HepG2 (cell line): Measurements from ENCODE around the gene EHBP1. TPM values are rescaled to one million over a fixed set of nuclear protein-coding genes. Genes with fewer than 3 reads are reported as not detected.

ENCODE experiments used
- ATAC-seq: fragments of 200-7000 bp; cut with Tn5 transposase; 3 replicates; pipeline ENCODE4 v1.9.1; 2020; ENCODE audit warnings: mild to moderate bottlenecking, moderate library complexity
- BruUV-seq: library from RNA; stranded (reverse); fragments of 400-500 nt; replicated peaks from 2 replicates; lab custom pipeline; 2021; lab: Mats Ljungman, UMichigan
- CTCF ChIA-PET: fragments of 300-600 bp; formaldehyde crosslinking; extraction: SDS; loops from one replicate; lab custom pipeline; 2021; ENCODE audit warnings: low total read pairs, inconsistent platforms, low intra/inter-chr PET ratio; lab: Yijun Ruan, JAX
- POLR2A ChIA-PET: fragments of 350-600 bp; sonication (Branson Sonifier 250); formaldehyde crosslinking; loops from one replicate; lab custom pipeline; 2020; ENCODE audit warnings: antibody characterized with exemption, inconsistent platforms; lab: Yijun Ruan, JAX
- DNase-seq: peaks from one replicate; pipeline ENCODE4 v3.0.0-alpha.2; 2015; ENCODE audit warnings: low spot score
- FAIRE-seq: peaks from 3 replicates; lab custom pipeline; 2011; peaks lifted over from hg19 to GRCh38; lab: Jason Lieb, UNC
- H2AFZ ChIP-seq: one replicate; pipeline ENCODE4 v1.6.1; 2011; ENCODE audit warnings: low read length, inconsistent platforms
- H3K27ac ChIP-seq: fragments of 300-600 bp; 3 replicates; pipeline ENCODE4 v1.8.0; 2011; ENCODE audit warnings: mixed run types, mild to moderate bottlenecking, mixed read lengths, low read length, inconsistent platforms; ENCODE audit not compliant: insufficient read depth; ENCODE audit errors: extremely low read length
- H3K27me3 ChIP-seq, 2 experiments: fragments of 200-600 bp in 1 of 2; 2 replicates in 1 of 2; 3 replicates in 1 of 2; pipeline versions ENCODE4 v1.6.0 to v1.8.0; 2011; ENCODE audit warnings: low read length in 2 of 2, mild to moderate bottlenecking in 2 of 2, moderate library complexity in 2 of 2, inconsistent platforms in 1 of 2; ENCODE audit not compliant: insufficient read depth in 2 of 2, control insufficient read depth in 1 of 2
- H3K36me3 ChIP-seq, 2 experiments: fragments of 200-600 bp in 1 of 2; replicated peaks in 1 of 2; 2 replicates in 1 of 2; 3 replicates in 1 of 2; pipeline versions ENCODE4 v1.5.1 to v1.8.0; 2011; ENCODE audit warnings: low read length in 2 of 2, inconsistent platforms in 1 of 2; ENCODE audit not compliant: insufficient read depth in 2 of 2, control insufficient read depth in 1 of 2
- H3K4me1 ChIP-seq: 2 replicates; pipeline ENCODE4 v1.5.1; 2012; ENCODE audit warnings: low read length, inconsistent platforms; ENCODE audit not compliant: insufficient read depth
- H3K4me2 ChIP-seq: 2 replicates; pipeline ENCODE4 v1.6.0; 2011; ENCODE audit warnings: low read depth, low read length, inconsistent platforms
- H3K4me3 ChIP-seq, 3 experiments: fragments of 200-600 bp in 1 of 3; sonication (generic), shearing (Covaris generic) in 1 of 3; replicated peaks in 1 of 3; 2 replicates each; pipeline ENCODE4 v1.5.1; 2011 to 2016; ENCODE audit warnings: low read length in 3 of 3, inconsistent platforms in 2 of 3, low read depth in 2 of 3, mild to moderate bottlenecking in 2 of 3, control low read depth in 1 of 3, mixed read lengths in 1 of 3; ENCODE audit not compliant: insufficient read depth in 1 of 3
- H3K79me2 ChIP-seq: one replicate; pipeline ENCODE4 v1.6.1; 2011; ENCODE audit warnings: low read length, inconsistent platforms; ENCODE audit not compliant: insufficient read depth
- H3K9ac ChIP-seq: 2 replicates; pipeline ENCODE4 v1.6.0; 2011; ENCODE audit warnings: mild to moderate bottlenecking, low read depth, low read length, inconsistent platforms; ENCODE audit not compliant: insufficient read depth
- H3K9me3 ChIP-seq: 2 replicates; pipeline ENCODE4 v1.5.1; 2012; ENCODE audit warnings: mild to moderate bottlenecking, low read length
- H4K20me1 ChIP-seq: 2 replicates; pipeline ENCODE4 v1.6.0; 2011; ENCODE audit warnings: inconsistent platforms, mild to moderate bottlenecking, low read length, moderate library complexity; ENCODE audit not compliant: insufficient read depth
- MAFK ChIP-seq, 2 experiments: IDR thresholded peaks in 1 of 2; conservative IDR thresholded peaks in 1 of 2; 2 replicates each; pipeline ENCODE4 v1.6.1; 2011; ENCODE audit warnings: improper control_type of control experiment in 2 of 2, low read length in 2 of 2
- ZNF256 ChIP-seq: sonication (generic); formaldehyde crosslinking; conservative IDR thresholded peaks from 2 replicates; pipeline ENCODE4 v1.4.0; 2020; ENCODE audit warnings: missing genetic modification reagents
- WGBS: methylation state at CpG from one replicate; pipeline ENCODE4 v1.1.6; 2017; ENCODE audit warnings: low lambda C conversion rate; 5-methylcytosine and 5-hydroxymethylcytosine counted together
- in situ Hi-C: cut with HindIII; loops from 2 replicates; pipeline ENCODE4 v1.10.0; 2017; ENCODE audit warnings: low pct_unique_long_range_greater_than_20kb; ENCODE audit not compliant: extremely low pct_ligation_motif_present
- intact Hi-C: fragments of 100-400 bp; cut with micrococcal nuclease; formaldehyde crosslinking; loops from one replicate; pipeline ENCODE4 v1.10.0; 2022; ENCODE audit not compliant: unreplicated experiment
- polyA plus RNA-seq, 8 experiments: library from polyadenylated mRNA; depleted of rRNA in 3 of 8; stranded (reverse) in 7 of 8; unstranded in 1 of 8; fragments of >200 nt; fragmentation: Illumina TruSeq in 4 of 8; extraction: Trizol in 4 of 8; gene quantifications; 2 replicates each; pipeline versions ENCODE4 v1.2.1 to v1.2.3, GENCODE V29; 2011 to 2016; ENCODE audit warnings: low read depth in 4 of 8, missing spikeins in 1 of 8, mixed read lengths in 1 of 8; ENCODE audit not compliant: insufficient read depth in 1 of 8
- total RNA-seq, 5 experiments: library from RNA; depleted of rRNA; stranded (reverse); fragments of >200 nt; fragmentation: Illumina TruSeq; extraction: Trizol; gene quantifications; 2 replicates each; pipeline ENCODE4 v1.2.3, GENCODE V29; 2016; ENCODE audit warnings: low read depth in 1 of 5
- TF ChIP-seq, protein P1 (sequence below): IDR thresholded peaks from 2 replicates; pipeline ENCODE4 v1.4.0; 2020; ENCODE audit warnings: mild to moderate bottlenecking, missing genetic modification reagents
- TF ChIP-seq, protein P2 (sequence below): fragments of 450-650 bp; IDR thresholded peaks from 2 replicates; pipeline ENCODE4 v1.6.1; 2016

Gene EHBP1
- total and polyA plus RNA-seq, 2 of the 13 experiments (the other 11 are each of a cell fraction or from before 2014, with no cell fraction given), result 93.5 to 146 TPM

DNA sequence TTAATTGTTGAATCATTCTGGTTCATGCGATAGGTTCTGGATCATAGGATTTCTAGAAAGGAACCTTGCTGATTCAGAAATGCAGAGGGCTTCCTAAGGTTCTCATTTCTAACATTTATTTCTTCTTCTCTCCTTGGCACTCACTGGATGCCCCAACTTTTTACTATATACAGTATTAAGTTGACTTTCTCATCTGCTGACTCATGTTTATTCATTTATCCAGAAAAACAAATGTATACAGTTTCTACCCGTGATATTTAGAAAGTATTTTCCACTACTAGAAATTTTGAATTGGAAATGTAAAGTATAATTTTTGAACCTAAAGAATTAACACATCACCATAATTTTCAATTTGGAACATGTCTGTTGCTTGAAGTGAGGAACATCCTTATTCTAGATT is 312.9 kb downstream of the EHBP1 start:
- BruUV-seq, result TSS peak; percentile 4
- peaks cover 14 to 45% of the 10 kb centered on the region in 2 experiments for H3K36me3 ChIP-seq
- no peaks in the 10 kb centered on the region for H4K20me1 ChIP-seq
- no peak overlapping the region for H3K9ac ChIP-seq
- H3K9me3 ChIP-seq, result no peaks in the 10 kb centered on the region
- H2AFZ ChIP-seq, result no peak overlapping the region
- FAIRE-seq (no peak), ATAC-seq (no peak), DNase-seq (no peak)
- no peaks in the 10 kb centered on the region for H3K4me1 ChIP-seq
- ChIA-PET CTCF (no interaction called here), POLR2A (no interaction called here)
- no peak overlapping the region for H3K27ac ChIP-seq
- H3K4me2 ChIP-seq, result no peak overlapping the region
- in situ Hi-C loops, result no loop called here
- no peaks in the 10 kb centered on the region for H3K27me3 ChIP-seq
- intact Hi-C loops, result no loop called here
- TF ChIP-seq ZNF256 (CRISPR knock-in tag) (no peak), MAFK (conservative IDR thresholded peaks at IDR 0.05 in 1 of 2, IDR thresholded peaks at IDR 0.05 in 1 of 2; ENCODE audit: low read length in 2 of 2) (peak in 1 of 2 experiments; percentile 71; a peak in 2 of 4 replicates)
- TF ChIP-seq, protein P1, sequence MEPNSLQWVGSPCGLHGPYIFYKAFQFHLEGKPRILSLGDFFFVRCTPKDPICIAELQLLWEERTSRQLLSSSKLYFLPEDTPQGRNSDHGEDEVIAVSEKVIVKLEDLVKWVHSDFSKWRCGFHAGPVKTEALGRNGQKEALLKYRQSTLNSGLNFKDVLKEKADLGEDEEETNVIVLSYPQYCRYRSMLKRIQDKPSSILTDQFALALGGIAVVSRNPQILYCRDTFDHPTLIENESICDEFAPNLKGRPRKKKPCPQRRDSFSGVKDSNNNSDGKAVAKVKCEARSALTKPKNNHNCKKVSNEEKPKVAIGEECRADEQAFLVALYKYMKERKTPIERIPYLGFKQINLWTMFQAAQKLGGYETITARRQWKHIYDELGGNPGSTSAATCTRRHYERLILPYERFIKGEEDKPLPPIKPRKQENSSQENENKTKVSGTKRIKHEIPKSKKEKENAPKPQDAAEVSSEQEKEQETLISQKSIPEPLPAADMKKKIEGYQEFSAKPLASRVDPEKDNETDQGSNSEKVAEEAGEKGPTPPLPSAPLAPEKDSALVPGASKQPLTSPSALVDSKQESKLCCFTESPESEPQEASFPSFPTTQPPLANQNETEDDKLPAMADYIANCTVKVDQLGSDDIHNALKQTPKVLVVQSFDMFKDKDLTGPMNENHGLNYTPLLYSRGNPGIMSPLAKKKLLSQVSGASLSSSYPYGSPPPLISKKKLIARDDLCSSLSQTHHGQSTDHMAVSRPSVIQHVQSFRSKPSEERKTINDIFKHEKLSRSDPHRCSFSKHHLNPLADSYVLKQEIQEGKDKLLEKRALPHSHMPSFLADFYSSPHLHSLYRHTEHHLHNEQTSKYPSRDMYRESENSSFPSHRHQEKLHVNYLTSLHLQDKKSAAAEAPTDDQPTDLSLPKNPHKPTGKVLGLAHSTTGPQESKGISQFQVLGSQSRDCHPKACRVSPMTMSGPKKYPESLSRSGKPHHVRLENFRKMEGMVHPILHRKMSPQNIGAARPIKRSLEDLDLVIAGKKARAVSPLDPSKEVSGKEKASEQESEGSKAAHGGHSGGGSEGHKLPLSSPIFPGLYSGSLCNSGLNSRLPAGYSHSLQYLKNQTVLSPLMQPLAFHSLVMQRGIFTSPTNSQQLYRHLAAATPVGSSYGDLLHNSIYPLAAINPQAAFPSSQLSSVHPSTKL (CRISPR knock-in tag), result no peak
- TF ChIP-seq, protein P2, sequence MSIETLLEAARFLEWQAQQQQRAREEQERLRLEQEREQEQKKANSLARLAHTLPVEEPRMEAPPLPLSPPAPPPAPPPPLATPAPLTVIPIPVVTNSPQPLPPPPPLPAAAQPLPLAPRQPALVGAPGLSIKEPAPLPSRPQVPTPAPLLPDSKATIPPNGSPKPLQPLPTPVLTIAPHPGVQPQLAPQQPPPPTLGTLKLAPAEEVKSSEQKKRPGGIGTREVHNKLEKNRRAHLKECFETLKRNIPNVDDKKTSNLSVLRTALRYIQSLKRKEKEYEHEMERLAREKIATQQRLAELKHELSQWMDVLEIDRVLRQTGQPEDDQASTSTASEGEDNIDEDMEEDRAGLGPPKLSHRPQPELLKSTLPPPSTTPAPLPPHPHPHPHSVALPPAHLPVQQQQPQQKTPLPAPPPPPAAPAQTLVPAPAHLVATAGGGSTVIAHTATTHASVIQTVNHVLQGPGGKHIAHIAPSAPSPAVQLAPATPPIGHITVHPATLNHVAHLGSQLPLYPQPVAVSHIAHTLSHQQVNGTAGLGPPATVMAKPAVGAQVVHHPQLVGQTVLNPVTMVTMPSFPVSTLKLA, result no peak
- no peak overlapping the region for H3K4me3 ChIP-seq
- WGBS, result 97% methylated on average over 2 of the region's 2 CpGs
- H3K79me2 ChIP-seq, result no peaks in the 10 kb centered on the region
